GM21367 (cell line): ENCODE results near the gene PKD2L1.
"Not testable (repeated sequence)": the region's sequence is repeated elsewhere in the genome, so short reads cannot be mapped to it uniquely, and the experiment has no call there.

ENCODE experiments used
- ATAC-seq: cut with Tn5 transposase; IDR thresholded peaks from one replicate; pipeline ENCODE4 v1.9.1; 2021; ENCODE audit not compliant: unreplicated experiment

The PKD2L1 gene

GRCh38 chr10:100334762-100335161, 4.7 kb upstream of the PKD2L1 start:
- no peak for ATAC-seq

GRCh38 chr10:100333661-100334440, 3.8 kb upstream of the PKD2L1 start:
- ATAC-seq = no peak

DNA sequence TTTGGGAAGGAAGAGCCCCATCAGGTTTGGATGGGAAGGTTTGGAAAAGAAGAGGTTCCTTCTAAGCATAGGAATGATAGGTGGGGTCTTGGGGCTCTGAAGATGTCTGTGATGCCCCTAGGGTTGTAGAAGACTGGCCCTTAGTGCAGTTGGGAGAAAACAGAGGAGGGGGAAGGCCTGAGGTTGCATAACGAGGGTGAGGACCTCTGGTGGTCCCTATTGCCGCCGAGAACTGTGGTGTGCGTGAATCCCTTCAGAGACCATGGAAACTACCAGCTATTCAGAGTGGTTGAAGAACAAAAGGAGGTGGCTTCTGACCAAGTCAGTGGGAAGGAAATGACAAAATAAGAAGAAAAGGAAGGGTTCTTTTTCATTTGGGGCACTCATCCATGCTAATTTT, 3.1 kb upstream of the PKD2L1 start:
- no peak for ATAC-seq

DNA sequence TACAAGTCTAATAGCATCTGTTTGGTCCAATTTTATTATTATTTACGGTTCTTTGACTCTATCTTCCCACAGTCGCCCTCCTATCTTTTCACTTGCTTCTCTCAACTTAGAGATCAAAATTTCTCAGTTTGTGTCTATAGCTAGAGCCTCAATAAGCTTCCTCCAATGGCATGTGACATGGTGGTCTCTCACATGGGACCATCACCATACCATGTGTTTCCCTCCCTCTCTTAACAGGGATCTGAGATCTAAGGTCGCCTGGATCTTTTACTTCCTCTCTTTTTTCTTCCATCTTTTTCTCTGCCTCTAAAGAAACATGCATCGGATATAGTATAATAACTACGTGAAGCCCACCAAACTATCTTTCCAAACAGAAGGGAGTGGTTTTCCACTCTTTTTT, 1.8 kb downstream of the PKD2L1 start:
- ATAC-seq = no peak

DNA sequence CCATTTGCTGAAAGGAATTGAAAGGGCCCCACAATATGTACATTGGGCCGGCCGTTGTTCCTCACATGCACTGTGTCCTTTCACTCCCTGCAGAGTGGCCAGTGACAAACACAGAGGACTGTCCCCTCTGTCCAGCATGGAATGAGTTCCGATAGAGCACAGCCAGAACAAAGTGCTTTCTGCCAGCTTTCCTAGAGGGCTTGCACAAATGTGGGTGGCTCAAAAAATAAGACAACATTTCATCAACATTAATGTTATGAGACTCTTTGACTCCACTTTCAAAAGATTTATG, 2.4 kb downstream of the PKD2L1 start:
- ATAC-seq = no peak

DNA sequence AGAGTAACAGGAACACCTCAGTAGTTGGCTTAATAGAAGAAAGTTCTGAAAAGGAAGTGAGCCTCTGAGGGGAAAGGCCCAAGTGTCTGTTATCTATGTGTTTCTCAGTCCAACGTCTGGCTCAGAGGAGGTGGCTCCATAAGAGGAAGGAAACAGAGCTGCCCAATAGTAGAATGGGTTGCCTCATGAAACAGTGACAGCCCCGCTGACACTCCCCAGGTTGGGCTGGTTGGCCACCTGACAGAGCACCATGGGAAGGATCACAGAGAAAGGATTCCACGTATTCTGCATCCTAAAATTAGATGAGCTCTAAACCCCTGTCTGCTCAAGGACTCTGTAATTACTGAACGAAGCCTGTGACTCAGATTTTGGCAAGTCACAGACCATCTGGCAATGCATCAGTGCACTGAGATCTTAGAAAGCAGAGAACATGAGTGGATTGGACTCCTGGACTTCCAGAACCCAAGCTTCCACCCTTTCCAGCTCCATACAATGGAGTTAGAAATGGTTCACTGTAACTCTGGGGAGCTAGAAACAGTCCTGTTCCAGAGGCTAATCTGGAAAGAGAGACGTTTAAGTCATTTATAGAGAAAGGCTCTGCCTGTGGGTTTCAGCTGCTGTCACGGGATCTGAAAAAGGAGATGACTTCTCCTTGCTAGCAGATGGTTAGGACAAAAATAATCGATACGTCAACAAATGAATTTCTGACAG, 2.9 kb downstream of the PKD2L1 start:
- ATAC-seq = peak; percentile 97

- ATAC-seq = no peak
Measured at GRCh38 chr10:100325158-100325557, 4.9 kb downstream of the PKD2L1 start.

- ATAC-seq = no peak
Measured at GRCh38 chr10:100319707-100320402, 10.2 kb downstream of the PKD2L1 start.

DNA sequence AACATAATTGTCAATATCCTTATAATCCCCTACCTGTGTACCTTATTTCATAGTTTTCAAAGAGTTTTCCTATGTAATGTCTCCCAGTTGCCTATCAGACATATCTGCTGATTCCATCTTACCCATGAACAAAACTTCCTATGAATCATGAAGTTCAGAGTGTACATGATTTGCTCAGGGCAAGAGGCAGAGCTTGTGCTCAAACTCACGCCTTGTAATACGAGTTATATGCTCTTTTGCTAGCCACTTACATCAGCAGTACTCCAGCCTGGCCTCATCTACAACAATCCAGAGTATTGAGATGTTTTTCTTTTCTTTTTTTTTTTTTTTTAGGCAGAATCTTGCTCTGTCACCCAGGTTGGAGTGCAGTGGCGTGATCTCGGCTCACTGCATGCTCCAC, 11.8 kb downstream of the PKD2L1 start:
- ATAC-seq = no peak

DNA sequence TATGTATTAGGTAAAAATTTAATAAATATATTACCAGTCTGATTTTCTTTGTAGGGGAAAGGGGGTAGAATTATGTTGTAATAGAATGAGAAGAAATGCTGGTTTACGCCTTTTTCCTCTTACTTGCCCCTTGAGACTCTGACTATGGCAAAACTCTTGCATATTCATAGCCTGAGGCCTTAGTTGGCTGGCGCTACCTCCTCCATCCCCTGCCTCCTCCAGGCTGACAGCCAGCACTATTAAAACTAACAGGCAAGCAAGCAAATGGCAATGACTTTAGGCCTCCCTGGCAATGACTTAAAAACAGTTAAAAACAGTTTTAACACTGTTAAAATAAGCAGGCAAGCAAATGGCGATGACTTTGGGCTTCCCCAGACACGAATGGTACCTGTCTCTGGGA, 14.4 kb downstream of the PKD2L1 start:
- no peak for ATAC-seq

- no peak for ATAC-seq
Measured at GRCh38 chr10:100311298-100311697, 18.7 kb downstream of the PKD2L1 start.

GRCh38 chr10:100307684-100308083, 22.3 kb downstream of the PKD2L1 start:
- ATAC-seq = no peak

DNA sequence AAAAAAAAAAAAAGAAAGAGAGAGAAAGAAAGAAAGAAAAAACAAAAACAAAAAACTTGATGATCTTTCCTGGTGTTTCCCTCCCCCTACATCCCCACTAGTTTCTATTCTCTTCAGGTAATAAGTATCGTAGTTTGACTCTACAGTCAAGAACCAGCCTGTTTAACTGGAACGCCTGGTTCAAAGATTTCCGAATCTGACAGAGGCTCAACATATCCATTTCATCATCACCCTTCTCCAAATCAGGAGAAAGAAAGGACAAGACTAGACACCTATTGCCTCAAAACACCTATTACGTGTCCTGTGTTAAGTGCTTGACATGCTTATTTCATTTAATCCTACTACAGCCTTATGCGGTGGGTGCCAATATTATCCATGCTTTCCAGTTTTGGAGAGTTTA, 23.2 kb downstream of the PKD2L1 start:
- ATAC-seq = no peak

DNA sequence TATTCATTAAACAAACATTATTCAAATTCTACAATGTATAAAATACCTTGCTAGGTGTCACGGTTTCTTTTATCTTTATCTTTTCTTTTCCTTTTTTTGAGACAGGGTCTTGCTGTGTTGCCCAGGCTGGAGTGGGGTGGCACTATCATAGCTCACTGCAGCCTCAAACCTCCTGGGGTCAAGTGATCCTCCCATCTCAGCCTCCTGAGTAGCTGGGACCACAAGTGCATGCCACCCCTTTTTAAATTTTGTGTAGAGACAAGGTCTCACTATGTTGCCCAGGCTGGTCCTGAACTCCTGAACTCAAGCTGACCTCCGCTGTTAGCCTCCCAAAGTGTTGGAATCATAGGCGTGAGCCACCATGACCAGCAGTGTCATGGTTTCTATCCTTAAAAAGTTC, 25.6 kb downstream of the PKD2L1 start:
- ATAC-seq = no peak

GRCh38 chr10:100303724-100304319, 26.2 kb downstream of the PKD2L1 start:
- ATAC-seq = no peak

- not testable (repeated sequence) for ATAC-seq
Measured at GRCh38 chr10:100301123-100301522, 28.9 kb downstream of the PKD2L1 start.

GRCh38 chr10:100297242-100297641, 32.8 kb downstream of the PKD2L1 start:
- ATAC-seq = no peak

GRCh38 chr10:100293066-100293465, 37.0 kb downstream of the PKD2L1 start:
- no peak for ATAC-seq

- ATAC-seq = not testable (repeated sequence)
Measured at GRCh38 chr10:100292300-100292699, 37.7 kb downstream of the PKD2L1 start.

DNA sequence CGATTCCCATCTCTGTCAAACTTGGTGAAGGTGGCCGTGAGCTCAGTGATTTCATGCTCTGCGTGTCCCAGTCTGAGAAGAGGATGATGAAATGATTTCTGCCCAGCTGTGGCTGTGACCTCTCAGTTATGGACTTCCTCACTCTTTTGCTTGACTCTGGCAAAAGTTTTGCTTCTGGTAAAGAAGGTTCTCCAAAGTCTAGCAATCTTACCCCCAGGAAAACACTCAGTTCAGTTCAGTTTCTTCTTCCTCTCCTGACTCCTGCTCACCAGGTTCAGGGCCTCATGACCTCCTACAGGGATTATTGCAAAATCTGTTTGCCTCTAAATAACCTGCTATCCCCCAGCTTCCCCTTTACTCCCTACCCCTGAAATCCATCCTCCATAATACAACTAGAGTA, 38.7 kb downstream of the PKD2L1 start:
- ATAC-seq = no peak

GRCh38 chr10:100289641-100290040, 40.4 kb downstream of the PKD2L1 start:
- no peak for ATAC-seq

DNA sequence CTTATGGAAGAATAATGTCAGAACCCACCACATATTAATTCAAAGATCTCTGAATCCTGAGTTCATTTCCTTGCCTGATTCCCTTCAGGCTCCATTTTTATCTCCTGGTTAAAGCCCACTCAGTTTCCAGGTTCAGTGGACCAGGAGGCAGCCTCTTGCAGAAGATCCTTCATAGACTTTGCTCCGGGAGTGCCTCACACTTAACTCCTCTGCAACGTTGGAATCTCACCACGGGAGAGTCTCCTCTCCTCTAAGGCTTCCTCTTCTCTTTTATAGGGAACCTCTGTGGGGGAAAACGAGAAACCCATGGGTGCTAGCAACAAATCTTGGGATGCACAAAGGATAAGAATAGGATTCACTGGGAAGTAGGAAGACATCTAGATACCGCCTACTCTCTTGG, 41.8 kb downstream of the PKD2L1 start:
- ATAC-seq = no peak
